Pancreas (tissue), 10 donors: ENCODE measurements around the gene CCR1. TPM values are rescaled to one million over a fixed set of nuclear protein-coding genes. Genes with fewer than 3 reads are reported as not detected.

Experiments used
- ATAC-seq, 4 donors: fragments of 200-7000 bp; cut with Tn5 transposase; one replicate each; pipeline versions ENCODE4 v1.8.0 to v1.9.1; 2020; ENCODE audit warnings: mild to moderate bottlenecking in 4 of 4, moderate library complexity in 4 of 4
- DNase-seq, 6 donors: peaks; one replicate each; pipeline ENCODE4 v3.0.0-alpha.2; 2020
- FAIRE-seq: peaks from 2 replicates; lab custom pipeline; 2012; peaks lifted over from hg19 to GRCh38; lab: Jason Lieb, UNC
- H3K27ac ChIP-seq, 4 donors: fragments of 200-600 bp; sonication (generic); 1 replicate in 3 of 4; 2 replicates in 1 of 4; pipeline versions ENCODE4 v1.5.0 to v1.8.0; 2020
- H3K27me3 ChIP-seq, 4 donors: fragments of 200-600 bp; one replicate each; pipeline ENCODE4 v1.8.0; 2021
- H3K36me3 ChIP-seq, 3 donors: fragments of 200-600 bp; sonication (generic) in 1 of 3; one replicate each; pipeline versions ENCODE4 v1.5.0 to v1.8.0; 2020 to 2021
- H3K4me1 ChIP-seq, 3 donors: fragments of 200-600 bp; one replicate each; pipeline ENCODE4 v1.8.0; 2021
- H3K4me3 ChIP-seq, 4 donors: fragments of 200-600 bp; sonication (generic) in 2 of 4; one replicate each; pipeline versions ENCODE4 v1.5.0 to v1.8.0; 2020 to 2021
- H3K9me3 ChIP-seq, 4 donors: fragments of 200-600 bp; one replicate each; pipeline ENCODE4 v1.8.0; 2021
- CTCF ChIP-seq, 4 donors: fragments of 200-600 bp; sonication (generic) in 3 of 4; IDR thresholded peaks; one replicate each; pipeline versions ENCODE4 v1.5.0 to v1.8.0; 2021; ENCODE audit warnings: antibody characterized with exemption in 4 of 4
- WGBS, 2 donors: extraction: QIAGEN DNeasy Blood & Tissue Kit; methylation state at CpG; one replicate each; pipeline ENCODE4 v1.1.7; 2013; 5-methylcytosine and 5-hydroxymethylcytosine counted together
- intact Hi-C, 3 donors: fragments of 100-400 bp; cut with DNase I; formaldehyde crosslinking; loops; one replicate each; pipeline versions ENCODE4 v1.11.1 to v1.14.2; 2022
- polyA plus RNA-seq, 2 donors: library from polyadenylated mRNA; stranded (reverse); fragments of 200-250 nt; gene quantifications; one replicate each; pipeline ENCODE4 v1.2.3, GENCODE V29; 2013
- total RNA-seq, 6 donors: library from RNA; stranded (reverse); fragmentation: NEBNext Ultra II Directional in 4 of 6; extraction: Animal tissue kit (Norgen Biotek cat#: 25700) in 4 of 6; gene quantifications; one replicate each; pipeline versions ENCODE4 v1.2.1 to v1.2.4, GENCODE V29; 2021 to 2023
- donor health status: healthy with polysubstance abuse.
- donor health status: DM: no; HTN: no; CAD: no; lungs with moderate emphysema.
- donor health status: DM: no; HTN: no; CAD: no.
- donor health status: control.
- donor health status: control.
- donor health status: Bipolar disorder and iron deficiency.
- donor health status: DM: yes; HTN: yes; CAD: no.
- donor health status: DM: no; HTN: no; CAD: no.
- donor health status: DM: no; HTN: no; CAD: no.
- donor health status: DM: yes; HTN: yes; CAD: no.

The CCR1 gene
- total RNA-seq (1 to 10 TPM in 4 of 6 donors, under 1 TPM in 2; 0.09 to 4.6 (median 1.6) TPM), polyA plus RNA-seq (under 1 TPM; 0.68 to 0.82 TPM)

GRCh38 chr3:46208167-46208704, at the start of gene CCR1:
TSS of gene CCR1 (minus strand) at chr3:46208313. CDS start at chr3:46204313, 4,000 bp downstream.
- Histone ChIP-seq H3K27me3 (no peaks in the 10 kb centered on the region), H3K36me3 (no peaks in the 10 kb centered on the region), H3K27ac (peak within 1 kb of the TSS in 2 of 4 donors; percentile 10 to 15), H3K4me1 (no peaks in the 10 kb centered on the region), H3K9me3 (no peaks in the 10 kb centered on the region), H3K4me3 (peak within 1 kb of the TSS in 1 of 4 donors; percentile 18)
- DNase-seq: no peak
- WGBS, 2 donors: 23 to 36% methylated on average over 3 of the region's 3 CpGs
- ATAC-seq: peak in 3 of 4 donors; percentile 54 to 77 (median 75)
- no peak for TF ChIP-seq CTCF (IDR thresholded peaks at IDR 0.05)
- intact Hi-C loops: no loop called here
- FAIRE-seq: no peak

- WGBS, 2 donors: 58 to 73% methylated on average over 1 of the region's 1 CpG
- H3K4me1 ChIP-seq: no peaks in the 10 kb centered on the region
- FAIRE-seq (no peak), DNase-seq (no peak), ATAC-seq (no peak)
- no peaks in the 10 kb centered on the region for H3K27me3 ChIP-seq
- TF ChIP-seq CTCF (IDR thresholded peaks at IDR 0.05): no peak
- intact Hi-C loops: no loop called here
- H3K9me3 ChIP-seq: no peaks in the 10 kb centered on the region
- no peaks in the 10 kb centered on the region for H3K36me3 ChIP-seq
- no peak overlapping the region for H3K27ac ChIP-seq
- no peak overlapping the region for H3K4me3 ChIP-seq
Measured at GRCh38 chr3:46252980-46253379, 44.9 kb upstream of the CCR1 start.

- intact Hi-C loops: no loop called here
Measured at GRCh38 chr3:46245146-46245545, 37.0 kb upstream of the CCR1 start.

GRCh38 chr3:46243560-46243959, 35.4 kb upstream of the CCR1 start:
- intact Hi-C loops: no loop called here
- WGBS, 2 donors: 47 to 67% methylated on average over 2 of the region's 2 CpGs
- FAIRE-seq (no peak), DNase-seq (no peak), ATAC-seq (no peak)
- no peak overlapping the region for H3K27ac ChIP-seq
- TF ChIP-seq CTCF (IDR thresholded peaks at IDR 0.05): no peak
- H3K4me3 ChIP-seq: no peak overlapping the region
- no peaks in the 10 kb centered on the region for H3K4me1 ChIP-seq
- H3K36me3 ChIP-seq: no peaks in the 10 kb centered on the region
- no peaks in the 10 kb centered on the region for H3K9me3 ChIP-seq
- no peaks in the 10 kb centered on the region for H3K27me3 ChIP-seq

More at GRCh38 chr3:46245146-46245545, 37.0 kb upstream of the CCR1 start:
- FAIRE-seq (no peak), ATAC-seq (peak in 1 of 4 donors; percentile 55), DNase-seq (no peak)
- no peaks in the 10 kb centered on the region for H3K4me1 ChIP-seq
- no peak overlapping the region for H3K27ac ChIP-seq
- no peaks in the 10 kb centered on the region for H3K36me3 ChIP-seq
- TF ChIP-seq CTCF (IDR thresholded peaks at IDR 0.05): no peak
- 77 to 82% methylated on average over 3 of the region's 3 CpGs for WGBS, 2 donors
- no peaks in the 10 kb centered on the region for H3K27me3 ChIP-seq
- H3K9me3 ChIP-seq: no peaks in the 10 kb centered on the region
- no peak overlapping the region for H3K4me3 ChIP-seq

GRCh38 chr3:46242120-46242519, 34.0 kb upstream of the CCR1 start, which contains the start of gene CCR3:
TSS of gene CCR3 (plus strand) at chr3:46242460. CDS start at chr3:46265159, 22,699 bp downstream.
- Histone ChIP-seq H3K27me3 (peaks cover 0 to 5% (median 0%) of the 10 kb centered on the region in 4 donors), H3K4me3 (no peak within 1 kb of the TSS), H3K9me3 (no peaks in the 10 kb centered on the region), H3K27ac (no peak within 1 kb of the TSS), H3K4me1 (no peaks in the 10 kb centered on the region), H3K36me3 (no peaks in the 10 kb centered on the region)
- intact Hi-C loops: no loop called here
- TF ChIP-seq CTCF (IDR thresholded peaks at IDR 0.05): no peak
- no peak for DNase-seq
- FAIRE-seq: no peak
- 65 to 70% methylated on average over 4 of the region's 4 CpGs for WGBS, 2 donors
- ATAC-seq: no peak
